ENCODE results near the gene CNTD1. TPM values are rescaled to one million over a fixed set of nuclear protein-coding genes. Genes with fewer than 3 reads are reported as not detected.

The CNTD1 gene, protein sequence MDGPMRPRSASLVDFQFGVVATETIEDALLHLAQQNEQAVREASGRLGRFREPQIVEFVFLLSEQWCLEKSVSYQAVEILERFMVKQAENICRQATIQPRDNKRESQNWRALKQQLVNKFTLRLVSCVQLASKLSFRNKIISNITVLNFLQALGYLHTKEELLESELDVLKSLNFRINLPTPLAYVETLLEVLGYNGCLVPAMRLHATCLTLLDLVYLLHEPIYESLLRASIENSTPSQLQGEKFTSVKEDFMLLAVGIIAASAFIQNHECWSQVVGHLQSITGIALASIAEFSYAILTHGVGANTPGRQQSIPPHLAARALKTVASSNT
- not detected in 2 replicates for total RNA-seq

DNA sequence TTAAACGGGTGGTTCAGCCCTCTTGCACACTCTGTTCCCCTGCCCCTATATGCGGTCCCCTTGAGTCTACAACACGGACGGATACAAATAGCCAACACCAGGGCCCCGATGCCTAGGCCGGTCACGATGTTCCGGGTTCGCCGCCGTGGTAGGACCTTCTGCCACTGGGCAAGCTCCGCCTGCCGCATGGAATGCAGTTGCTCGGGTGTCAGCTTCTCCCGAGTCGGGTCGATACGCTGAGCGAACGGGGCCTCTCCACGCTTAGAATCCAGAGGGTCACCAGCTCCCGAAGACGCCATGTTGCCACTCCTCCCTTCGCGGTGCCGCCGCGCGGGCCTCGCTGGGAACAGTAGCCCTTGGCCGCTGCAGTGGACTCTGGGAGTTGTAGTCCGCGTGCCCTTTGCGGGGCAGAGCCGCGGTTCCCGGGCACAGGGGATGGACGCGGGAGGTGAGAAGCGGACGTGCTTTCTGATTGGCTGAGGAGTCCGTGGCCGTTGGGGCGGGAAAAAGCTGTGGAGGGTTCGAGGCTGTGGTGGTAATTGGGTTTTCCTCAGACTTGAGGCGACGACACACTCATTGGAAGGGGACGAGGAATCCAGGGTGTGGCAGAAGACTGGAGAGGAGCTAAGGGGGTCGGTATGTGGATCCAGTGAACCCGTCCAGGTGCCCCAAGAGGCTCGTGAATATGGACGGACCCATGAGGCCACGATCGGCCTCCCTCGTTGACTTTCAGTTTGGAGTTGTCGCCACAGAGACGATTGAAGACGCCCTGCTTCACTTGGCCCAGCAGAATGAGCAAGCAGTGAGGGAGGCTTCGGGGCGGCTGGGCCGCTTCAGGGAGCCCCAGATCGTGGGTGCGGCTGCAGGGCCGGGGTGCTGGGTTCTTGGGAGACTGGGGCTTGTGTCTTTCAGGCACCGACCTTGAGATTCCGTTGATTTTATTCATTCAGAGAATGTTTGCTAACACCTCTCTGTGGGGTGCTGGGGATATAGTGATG, at the start of gene CNTD1, which contains the start of gene COA3:
CNTD1 (plus strand) TSS at position 479 of the 998 bp plus-strand sequence; CDS start at position 686, 207 bp downstream.
COA3 (minus strand) TSS at position 322 of the 998 bp plus-strand sequence; CDS start at position 299, 23 bp downstream.

DNA sequence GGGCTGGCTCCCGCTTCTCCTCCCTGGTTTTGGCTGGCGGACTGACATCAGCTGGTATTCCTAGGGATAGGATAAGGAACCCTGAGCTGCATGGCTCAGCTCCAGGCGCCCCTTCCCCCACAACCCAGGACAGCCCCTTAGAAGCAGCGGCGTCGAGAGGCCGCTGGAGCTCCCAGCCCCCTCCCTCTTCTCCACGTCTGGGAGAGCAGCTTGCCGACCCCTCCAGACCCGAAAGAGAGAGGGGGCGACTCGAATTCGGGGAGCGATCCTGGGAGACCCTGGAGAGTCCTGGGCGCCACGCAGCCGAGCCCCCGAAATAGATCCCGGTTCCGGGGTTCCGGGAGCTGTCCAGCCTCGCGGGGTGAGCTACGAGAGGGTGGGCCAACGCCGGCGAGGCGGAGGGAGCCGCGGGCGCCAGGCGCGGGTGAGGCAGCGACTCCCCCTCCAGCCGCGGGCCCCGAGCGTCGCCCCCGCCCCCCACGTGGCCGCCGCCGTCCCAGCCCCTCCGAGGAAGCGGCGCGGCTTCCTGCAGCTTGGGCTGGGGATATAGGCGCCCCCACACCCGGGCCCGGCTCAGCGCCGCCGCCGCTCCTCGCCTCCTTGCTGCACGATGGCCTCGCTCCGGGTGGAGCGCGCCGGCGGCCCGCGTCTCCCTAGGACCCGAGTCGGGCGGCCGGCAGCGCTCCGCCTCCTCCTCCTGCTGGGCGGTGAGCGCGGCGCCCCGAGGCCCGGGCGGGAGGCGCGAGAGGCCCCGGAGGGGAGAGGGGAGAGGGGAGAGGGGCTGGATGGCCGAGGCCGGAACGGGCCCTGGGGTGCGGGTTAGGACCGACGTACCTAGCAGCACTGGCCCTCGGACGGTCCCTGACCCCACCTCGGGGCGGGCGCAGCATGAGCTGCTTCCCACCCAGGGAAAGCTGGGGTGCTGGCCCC, 37.7 kb upstream of the CNTD1 start, which contains the start of gene RAMP2:
RAMP2 (plus strand) TSS at position 576 of the 930 bp plus-strand sequence; CDS start at position 611, 35 bp downstream.

DNA sequence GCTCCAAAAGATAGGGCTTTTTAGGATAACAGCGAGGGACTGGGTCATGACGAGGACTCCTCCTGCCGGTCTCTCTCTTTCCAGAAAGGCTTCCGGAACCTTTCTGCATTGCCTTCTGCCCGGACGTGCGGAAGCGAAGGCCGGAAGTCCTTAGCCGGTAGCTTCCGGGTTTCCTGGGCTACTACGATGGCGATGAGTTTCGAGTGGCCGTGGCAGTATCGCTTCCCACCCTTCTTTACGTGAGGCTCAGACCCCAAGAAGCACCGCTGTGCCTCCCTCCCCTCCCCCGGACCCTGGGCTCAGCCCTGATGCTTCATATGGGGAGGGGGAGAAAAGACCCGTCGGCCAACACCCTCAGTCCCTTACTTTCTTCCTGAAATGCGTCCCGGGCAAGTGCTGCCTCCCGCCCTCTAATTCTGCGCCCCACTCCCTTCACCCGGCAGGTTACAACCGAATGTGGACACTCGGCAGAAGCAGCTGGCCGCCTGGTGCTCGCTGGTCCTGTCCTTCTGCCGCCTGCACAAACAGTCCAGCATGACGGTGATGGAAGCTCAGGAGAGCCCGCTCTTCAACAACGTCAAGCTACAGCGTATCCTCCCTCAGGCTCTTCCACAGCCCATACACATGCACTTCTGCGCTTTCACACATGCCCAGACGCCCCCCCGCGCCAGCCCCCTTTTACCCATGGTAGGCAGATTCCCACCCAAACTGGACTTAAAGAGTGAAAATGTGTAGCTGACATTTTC, 25.2 kb upstream of the CNTD1 start, which contains the start of gene VPS25:
VPS25 (plus strand) TSS at position 160 of the 746 bp plus-strand sequence; CDS start at position 187, 27 bp downstream.

DNA sequence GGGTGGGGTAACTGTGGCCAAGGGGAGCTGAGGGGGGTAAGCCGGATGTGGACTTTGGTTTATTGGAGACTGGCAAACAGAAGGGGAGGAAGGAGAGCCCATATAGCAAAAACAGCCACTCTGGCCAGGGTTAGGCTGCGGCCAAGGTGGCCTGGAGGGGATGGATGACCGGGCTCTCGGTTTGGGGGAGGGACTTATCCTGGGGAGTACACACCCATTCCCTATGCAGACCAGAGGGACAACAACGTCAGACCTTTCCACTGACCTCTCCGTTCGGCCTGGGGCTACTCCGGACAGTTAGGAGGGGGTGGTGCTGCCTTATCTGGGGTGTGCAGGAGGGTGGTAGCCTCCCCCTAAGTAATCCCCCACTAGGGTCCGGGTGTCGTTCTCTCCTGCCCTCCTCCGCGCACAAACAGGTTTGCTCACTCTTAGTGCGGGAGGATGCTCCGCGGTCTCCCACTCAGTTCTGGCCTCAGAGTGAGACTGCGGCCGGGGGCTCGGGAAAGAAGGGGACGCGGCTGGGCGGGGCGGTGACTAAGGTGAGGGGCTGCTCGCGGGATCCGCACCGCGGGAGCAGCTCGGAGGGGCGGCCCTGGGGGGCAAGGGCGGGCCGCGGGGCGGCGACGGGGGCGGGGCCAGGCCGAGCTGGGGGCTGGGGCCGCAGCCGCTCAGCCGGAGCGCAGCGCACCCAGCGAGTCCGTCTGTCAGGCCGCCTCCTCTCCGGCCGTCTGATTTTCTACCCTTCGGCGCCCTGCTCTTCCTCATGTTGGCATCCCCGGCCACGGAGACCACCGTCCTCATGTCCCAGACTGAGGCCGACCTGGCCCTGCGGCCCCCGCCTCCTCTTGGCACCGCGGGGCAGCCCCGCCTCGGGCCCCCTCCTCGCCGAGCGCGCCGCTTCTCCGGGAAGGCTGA, 18.5 kb upstream of the CNTD1 start, which contains the start of gene WNK4:
WNK4 (plus strand) TSS at position 675 of the 915 bp plus-strand sequence; CDS start at position 764, 89 bp downstream.

DNA sequence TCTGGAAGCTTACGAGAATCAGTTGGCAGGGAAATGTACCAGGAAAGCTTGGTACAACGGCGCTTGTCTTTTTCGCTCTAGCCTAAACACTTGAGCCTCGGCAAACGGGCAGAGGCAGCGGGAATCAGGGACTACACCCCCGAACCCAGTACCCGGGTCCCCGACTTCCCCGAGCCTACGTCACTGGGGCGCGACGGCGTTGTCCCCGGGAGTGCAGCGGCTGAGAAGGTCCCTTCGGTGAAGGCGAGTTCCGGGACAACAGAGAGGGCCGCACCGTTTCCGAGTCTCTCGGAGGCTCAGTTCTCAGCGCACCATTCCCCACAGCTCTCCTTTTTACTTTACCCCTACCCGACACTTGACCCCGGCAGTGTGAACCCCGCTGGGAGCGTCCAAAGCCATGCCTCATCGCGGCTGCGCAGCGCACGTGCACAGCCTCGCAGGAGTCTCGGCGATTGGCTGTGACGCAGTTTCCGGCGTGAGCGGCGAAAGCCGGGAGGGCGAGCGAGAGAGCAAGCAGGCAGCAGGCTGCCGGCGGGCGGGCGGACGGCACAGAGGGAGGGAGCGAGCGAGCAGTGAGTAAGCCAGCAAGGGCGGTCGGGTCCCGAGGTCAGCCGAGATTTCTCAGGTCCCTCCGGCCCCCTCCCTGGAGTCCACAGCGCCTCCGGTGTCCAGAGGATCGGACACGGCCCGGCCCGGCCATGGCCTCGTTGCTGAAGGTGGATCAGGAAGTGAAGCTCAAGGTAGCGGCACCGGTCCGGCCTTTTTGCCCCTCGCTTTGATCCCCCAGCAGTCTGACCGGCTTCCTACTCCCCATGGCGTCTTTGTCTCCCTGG, 34.5 kb downstream of the CNTD1 start, which contains the start of gene PSME3:
PSME3 (plus strand) TSS at position 464 of the 833 bp plus-strand sequence; CDS start at position 699, 235 bp downstream.

DNA sequence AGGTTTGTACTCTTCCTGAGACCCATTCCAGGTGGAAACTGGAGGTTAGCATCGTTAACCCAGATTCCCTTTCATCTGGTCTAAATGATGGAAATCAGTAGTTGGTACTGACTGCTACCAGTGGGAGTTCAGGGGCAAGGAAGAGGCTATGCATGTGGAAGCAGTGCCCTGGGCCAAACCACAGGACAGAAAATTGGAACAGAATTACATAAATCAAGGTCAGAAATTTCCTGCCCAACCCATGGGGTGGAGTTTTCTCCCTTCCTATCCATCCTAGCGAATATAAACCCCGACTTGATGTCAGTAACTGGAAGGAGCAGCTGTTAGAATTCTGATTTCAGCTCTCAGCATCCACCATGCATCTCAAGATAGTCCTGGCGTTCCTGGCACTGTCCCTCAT, 45.6 kb downstream of the CNTD1 start, which contains the start of gene AOC2:
AOC2 (plus strand) TSS at position 310 of the 400 bp plus-strand sequence; CDS start at position 357, 47 bp downstream.

DNA sequence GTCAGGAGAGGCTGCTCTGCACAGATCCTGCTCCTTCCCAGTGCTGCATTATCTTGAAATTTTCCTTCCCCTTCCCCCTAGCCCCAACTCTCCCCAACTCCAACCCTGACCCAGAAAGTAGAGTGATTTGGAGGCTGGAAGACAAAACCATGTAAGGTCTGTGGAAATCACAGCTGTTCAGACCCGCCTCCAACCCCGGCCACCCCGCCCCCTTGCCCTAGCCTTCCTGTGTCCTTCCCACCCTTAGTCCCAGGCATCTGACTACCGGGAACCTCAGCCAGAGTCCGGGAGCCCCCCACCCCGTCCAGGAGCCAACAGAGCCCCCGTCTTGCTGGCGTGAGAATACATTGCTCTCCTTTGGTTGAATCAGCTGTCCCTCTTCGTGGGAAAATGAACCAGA, 52.3 kb downstream of the CNTD1 start, which contains the start of gene AOC3:
AOC3 (plus strand) TSS at position 246 of the 400 bp plus-strand sequence; CDS start at position 391, 145 bp downstream.

Other genes with a start within 250 kb of the CNTD1 start
- gene HSD17B1, start 245.9 kb upstream of the CNTD1 start, total RNA-seq = 2.1 and 6.0 TPM in 2 replicates
- gene COASY, start 236.7 kb upstream of the CNTD1 start, total RNA-seq = 15.7 and 33.8 TPM in 2 replicates
- 30.8 and 35.6 TPM in 2 replicates for gene MLX, start 231.8 kb upstream of the CNTD1 start, total RNA-seq
- 1.6 and 2.2 TPM in 2 replicates for gene PSMC3IP, start 221.1 kb upstream of the CNTD1 start, total RNA-seq
- 48.9 and 51.7 TPM in 2 replicates for gene RETREG3, start 189.5 kb upstream of the CNTD1 start, total RNA-seq
- 43.9 and 57.3 TPM in 2 replicates for gene TUBG1, start 189.2 kb upstream of the CNTD1 start, total RNA-seq
- gene TUBG2, start 139.6 kb upstream of the CNTD1 start, total RNA-seq = 10.9 and 11.2 TPM in 2 replicates
- gene PLEKHH3, start 121.9 kb upstream of the CNTD1 start, total RNA-seq = 19.6 and 19.9 TPM in 2 replicates
- 1.3 and 7.8 TPM in 2 replicates for gene CCR10, start 117.0 kb upstream of the CNTD1 start, total RNA-seq
- gene CNTNAP1, start 116.3 kb upstream of the CNTD1 start, total RNA-seq = 25.3 and 49.4 TPM in 2 replicates
- 9.6 and 13.5 TPM in 2 replicates for gene EZH1, start 53.8 kb upstream of the CNTD1 start, total RNA-seq
- 0.65 and 1.4 TPM in 2 replicates for gene RAMP2, start 37.6 kb upstream of the CNTD1 start, total RNA-seq
- 77.3 and 82.1 TPM in 2 replicates for gene VPS25, start 25.4 kb upstream of the CNTD1 start, total RNA-seq
- 2.0 and 4.1 TPM in 2 replicates for gene WNK4, start 18.3 kb upstream of the CNTD1 start, total RNA-seq
- gene COA3, start 157 bp upstream of the CNTD1 start, total RNA-seq = 64.2 and 69.5 TPM in 2 replicates
- gene BECN1, start 25.4 kb downstream of the CNTD1 start, total RNA-seq = 68.6 and 74.5 TPM in 2 replicates
- 67.7 and 107 TPM in 2 replicates for gene PSME3, start 34.5 kb downstream of the CNTD1 start, total RNA-seq
- 0.65 TPM in 1 of 2 replicates, not detected in the other for gene AOC2, start 45.7 kb downstream of the CNTD1 start, total RNA-seq
- gene AOC3, start 52.3 kb downstream of the CNTD1 start, total RNA-seq = not detected in 2 replicates
- not detected in 2 replicates for gene G6PC1, start 101.9 kb downstream of the CNTD1 start, total RNA-seq
- gene AARSD1, start 165.6 kb downstream of the CNTD1 start, total RNA-seq = 23.5 and 32.2 TPM in 2 replicates
- not detected in 2 replicates for gene PTGES3L, start 181.2 kb downstream of the CNTD1 start, total RNA-seq
- 7.6 and 9.0 TPM in 2 replicates for gene RUNDC1, start 181.7 kb downstream of the CNTD1 start, total RNA-seq
- 1,314 and 1,460 TPM in 2 replicates for gene RPL27, start 199.6 kb downstream of the CNTD1 start, total RNA-seq
- gene IFI35, start 207.9 kb downstream of the CNTD1 start, total RNA-seq = 40.6 and 44.4 TPM in 2 replicates
- gene VAT1, start 223.5 kb downstream of the CNTD1 start, total RNA-seq = 194 and 208 TPM in 2 replicates
- gene RND2, start 226.4 kb downstream of the CNTD1 start, total RNA-seq = 0.49 TPM in 1 of 2 replicates, not detected in the other

Data from cardiac atrium fibroblast (primary cell).